ENCODE measurements around the gene BCL11B.

BCL11B gene

GRCh38 chr14:99129998-99130397, 142.0 kb downstream of the BCL11B start:
- no peak for DNase-seq

GRCh38 chr14:99129211-99129696, 142.7 kb downstream of the BCL11B start:
- DNase-seq, result peak; percentile 54

GRCh38 chr14:99128185-99128584, 143.8 kb downstream of the BCL11B start:
- DNase-seq, result no peak

GRCh38 chr14:99127651-99128167, 144.3 kb downstream of the BCL11B start:
- DNase-seq, result no peak

- DNase-seq, result no peak
These were observed 146.2 kb downstream of the BCL11B start for GRCh38 chr14:99125616-99126431.

- no peak for DNase-seq
These were observed 146.9 kb downstream of the BCL11B start for GRCh38 chr14:99125113-99125512.

- peak; percentile 60 for DNase-seq
These were observed 147.4 kb downstream of the BCL11B start for GRCh38 chr14:99124482-99125105.

GRCh38 chr14:99123208-99123870, 148.7 kb downstream of the BCL11B start:
- DNase-seq, result no peak

- no peak for DNase-seq
These were observed 149.4 kb downstream of the BCL11B start for GRCh38 chr14:99122521-99123125.

- DNase-seq, result no peak
These were observed 150.6 kb downstream of the BCL11B start for GRCh38 chr14:99121319-99121875.

GRCh38 chr14:99120526-99121318, 151.3 kb downstream of the BCL11B start:
- DNase-seq, result no peak

GRCh38 chr14:99119554-99120525, 152.2 kb downstream of the BCL11B start:
- DNase-seq, result no peak

Data from islet precursor cell (in vitro differentiated cells).